Central memory CD8-positive, alpha-beta T cell (primary cell): ENCODE data around the gene TMEM266.
A peak's percentile ranks its signal among the peaks of the same experiment; 100 is the strongest.

Experiments used
- ATAC-seq: fragments of 150-1000 bp; cut with Tn5 transposase; replicated peaks from 2 replicates; pipeline ENCODE4 v1.10.0; 2022; ENCODE audit warnings: mild to moderate bottlenecking, moderate FRiP score, moderate number of reproducible peaks; ENCODE audit not compliant: poor library complexity, severe bottlenecking; ENCODE audit errors: extremely low read depth
- DNase-seq, 2 donors: peaks; one replicate each; pipeline ENCODE4 v3.0.0; 2021; ENCODE audit warnings: low spot score in 2 of 2
- H3K27ac Mint-ChIP-seq: one replicate; pipeline ENCODE4 v1.8.0; 2022; ENCODE audit warnings: low read depth, mild to moderate bottlenecking, moderate library complexity, mixed read lengths
- H3K27me3 Mint-ChIP-seq: one replicate; pipeline ENCODE4 v1.8.0; 2022; ENCODE audit warnings: mixed read lengths
- H3K36me3 Mint-ChIP-seq: one replicate; pipeline ENCODE4 v1.8.0; 2022; ENCODE audit warnings: mild to moderate bottlenecking, moderate library complexity, mixed read lengths; ENCODE audit not compliant: insufficient read depth
- H3K4me1 Mint-ChIP-seq: one replicate; pipeline ENCODE4 v1.8.0; 2022; ENCODE audit warnings: mixed read lengths
- H3K4me3 Mint-ChIP-seq: one replicate; pipeline ENCODE4 v1.8.0; 2022; ENCODE audit warnings: mild to moderate bottlenecking, moderate library complexity, mixed read lengths
- H3K9me3 Mint-ChIP-seq: one replicate; pipeline ENCODE4 v1.8.0; 2022; ENCODE audit warnings: mixed read lengths

Gene TMEM266

GRCh38 chr15:76147906-76148570 is 88.3 kb downstream of the TMEM266 start:
- Mint-ChIP-seq H3K27me3 (peaks cover 42% of the 10 kb centered on the region), H3K4me3 (no peak overlapping the region), H3K9me3 (no peaks in the 10 kb centered on the region), H3K4me1 (peaks cover 18% of the 10 kb centered on the region), H3K27ac (no peak overlapping the region), H3K36me3 (no peaks in the 10 kb centered on the region)
- peak; percentile 48 for ATAC-seq
- DNase-seq, result peak; percentile 44 to 59

DNA sequence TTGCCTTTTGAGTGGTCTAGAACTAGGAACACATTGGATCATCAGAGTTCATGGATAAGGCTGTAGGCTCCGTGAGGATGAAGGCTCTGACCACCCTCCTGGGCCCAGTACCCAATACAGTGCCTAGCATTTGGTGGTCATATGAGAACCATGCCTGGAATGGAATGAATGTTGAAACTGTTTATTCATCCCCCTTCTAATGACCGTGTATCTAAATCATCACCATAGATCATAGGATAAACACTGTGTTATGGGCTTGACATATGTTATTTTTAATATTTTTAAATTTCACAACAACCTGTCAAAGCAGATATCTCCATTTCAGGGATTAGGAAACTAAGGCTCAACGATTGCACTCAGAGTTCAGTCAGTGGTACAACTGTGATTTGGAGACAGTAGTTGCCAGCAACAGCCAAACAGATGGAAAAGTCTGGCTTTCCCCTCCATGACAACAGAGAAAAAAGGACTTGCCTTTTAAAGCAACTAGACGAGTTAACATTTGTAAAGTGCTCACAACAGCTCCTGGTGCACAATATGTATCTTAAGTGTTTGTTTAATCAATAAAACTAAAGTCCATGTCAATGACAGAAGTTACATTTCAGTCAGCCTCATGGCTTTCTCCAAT is 89.6 kb downstream of the TMEM266 start:
- H3K27ac Mint-ChIP-seq, result no peak overlapping the region
- no peaks in the 10 kb centered on the region for H3K36me3 Mint-ChIP-seq
- H3K4me1 Mint-ChIP-seq, result peaks cover 18% of the 10 kb centered on the region
- DNase-seq, result no peak
- H3K9me3 Mint-ChIP-seq, result no peaks in the 10 kb centered on the region
- peaks cover 28% of the 10 kb centered on the region for H3K27me3 Mint-ChIP-seq
- H3K4me3 Mint-ChIP-seq, result no peak overlapping the region
- ATAC-seq, result no peak

GRCh38 chr15:76150513-76150912 is 90.7 kb downstream of the TMEM266 start:
- Mint-ChIP-seq H3K4me1 (peaks cover 18% of the 10 kb centered on the region), H3K4me3 (no peak overlapping the region), H3K9me3 (no peaks in the 10 kb centered on the region), H3K27ac (peak overlapping the region; percentile 25), H3K27me3 (peaks cover 17% of the 10 kb centered on the region), H3K36me3 (no peaks in the 10 kb centered on the region)
- ATAC-seq (no peak), DNase-seq (no peak)

DNA sequence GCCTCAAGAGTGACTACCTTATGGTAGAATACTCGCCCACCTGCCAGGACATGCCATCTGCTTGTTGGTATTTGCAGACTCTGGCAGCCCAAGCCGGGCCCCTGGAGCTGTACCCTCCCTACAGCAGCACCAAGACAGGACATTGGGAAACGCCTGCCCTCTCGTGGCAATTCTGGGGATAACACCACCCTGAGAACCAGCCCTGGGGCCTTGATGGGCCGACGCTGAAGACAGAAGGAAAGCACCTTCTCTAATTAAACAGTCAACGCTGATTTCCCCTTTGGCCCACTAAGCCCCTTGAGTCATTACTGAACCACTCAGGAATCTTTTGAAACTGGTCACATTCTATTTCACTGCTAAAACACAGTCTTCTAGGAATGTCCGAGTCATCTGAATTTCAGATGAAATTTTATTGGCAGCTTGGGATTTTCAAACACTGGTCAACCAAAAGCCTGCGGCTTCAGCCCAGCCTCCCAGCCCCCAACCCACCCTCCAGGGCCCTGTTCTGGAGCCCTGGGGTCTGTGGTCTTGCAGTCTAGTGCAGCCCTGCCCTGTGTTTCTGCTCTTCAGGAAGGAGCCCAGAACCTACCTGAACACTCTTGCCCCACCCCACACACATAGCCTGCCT is 91.3 kb downstream of the TMEM266 start:
- DNase-seq, result peak; percentile 51 to 64
- Mint-ChIP-seq H3K9me3 (no peaks in the 10 kb centered on the region), H3K36me3 (no peaks in the 10 kb centered on the region), H3K27me3 (peaks cover 12% of the 10 kb centered on the region), H3K4me1 (peaks cover 18% of the 10 kb centered on the region), H3K4me3 (no peak overlapping the region), H3K27ac (peak overlapping the region; percentile 25)
- peak; percentile 90 for ATAC-seq

GRCh38 chr15:76151599-76151974 is 91.8 kb downstream of the TMEM266 start:
- Mint-ChIP-seq H3K9me3 (no peaks in the 10 kb centered on the region), H3K36me3 (no peaks in the 10 kb centered on the region)

DNA sequence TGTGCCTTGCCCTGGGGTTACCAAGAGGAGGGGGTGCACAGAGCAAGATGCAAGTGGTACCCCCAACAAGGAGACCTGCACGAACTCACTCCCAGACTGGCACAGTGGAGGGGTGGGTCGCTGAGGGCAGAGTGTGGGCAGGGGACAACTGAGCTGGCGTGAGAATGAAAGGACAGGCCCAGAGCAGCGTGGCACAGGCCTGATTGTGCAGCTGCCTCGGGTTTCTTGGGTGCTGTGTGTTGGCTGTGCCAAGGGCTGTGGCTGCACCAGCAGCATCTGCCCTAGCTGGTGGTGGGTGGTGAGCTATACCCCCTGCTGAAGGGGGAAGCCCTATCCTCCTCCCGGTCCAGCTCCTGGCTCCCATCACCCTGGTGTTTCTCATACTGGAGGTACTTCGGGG is 92.4 kb downstream of the TMEM266 start:
- no peak for ATAC-seq
- no peak for DNase-seq
- Mint-ChIP-seq H3K36me3 (no peaks in the 10 kb centered on the region), H3K9me3 (no peaks in the 10 kb centered on the region), H3K4me3 (no peak overlapping the region), H3K27ac (no peak overlapping the region), H3K4me1 (peaks cover 18% of the 10 kb centered on the region), H3K27me3 (peaks cover under 1% of the 10 kb centered on the region)

More at GRCh38 chr15:76151599-76151974, 91.8 kb downstream of the TMEM266 start:
- no peak for ATAC-seq
- Mint-ChIP-seq H3K27ac (no peak overlapping the region), H3K4me1 (peaks cover 18% of the 10 kb centered on the region), H3K4me3 (no peak overlapping the region), H3K27me3 (peaks cover 7% of the 10 kb centered on the region)
- no peak for DNase-seq

DNA sequence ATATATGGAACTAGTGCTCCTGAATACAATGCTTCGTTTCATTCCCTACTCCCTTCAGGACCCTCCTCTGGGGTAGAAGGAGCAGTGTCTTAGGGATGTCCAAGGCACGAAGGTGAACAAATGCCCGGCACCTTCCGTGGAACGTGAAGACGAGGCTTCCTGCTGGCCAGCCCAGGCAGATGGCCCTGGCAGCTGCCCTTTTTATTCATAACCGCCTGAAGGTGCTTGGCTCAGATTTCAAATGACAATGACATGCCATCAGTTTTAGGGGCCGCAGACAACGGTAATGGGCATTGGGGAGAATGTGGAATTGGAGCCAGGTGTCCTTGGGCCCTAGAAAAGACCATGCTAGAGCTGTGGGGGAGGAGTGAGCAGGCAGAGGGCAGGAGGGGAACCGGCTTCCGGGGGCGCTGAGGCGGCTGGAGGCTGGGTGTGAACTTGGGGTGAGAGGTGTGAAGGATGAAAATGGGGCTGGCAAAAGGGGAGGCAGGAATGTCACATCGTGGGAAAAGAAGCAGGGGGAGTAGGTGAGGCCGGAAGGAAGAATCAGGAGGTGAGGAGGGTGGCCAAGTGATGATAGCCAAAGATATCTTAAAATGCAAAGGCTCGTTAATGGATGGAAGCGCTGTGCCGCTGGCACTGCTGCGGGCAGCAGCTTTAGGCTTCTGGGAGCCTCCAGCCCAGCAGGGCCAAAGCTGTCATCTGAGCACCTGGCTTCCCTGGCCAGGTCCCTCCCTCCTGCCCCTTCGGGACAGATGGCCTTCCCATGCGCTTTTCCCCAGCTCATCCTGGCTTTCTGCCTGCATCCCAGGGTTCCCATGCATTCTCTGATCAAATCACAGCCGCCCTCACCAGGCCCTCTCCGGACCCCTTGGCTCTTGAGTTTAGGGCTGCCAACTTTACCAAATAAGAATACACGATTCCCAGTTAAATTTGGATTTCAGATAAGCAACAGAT is 93.7 kb downstream of the TMEM266 start:
- Mint-ChIP-seq H3K27ac (no peak overlapping the region), H3K9me3 (no peaks in the 10 kb centered on the region), H3K36me3 (no peaks in the 10 kb centered on the region), H3K4me1 (peaks cover 12% of the 10 kb centered on the region), H3K4me3 (no peak overlapping the region), H3K27me3 (no peaks in the 10 kb centered on the region)
- DNase-seq, result no peak
- ATAC-seq, result no peak

DNA sequence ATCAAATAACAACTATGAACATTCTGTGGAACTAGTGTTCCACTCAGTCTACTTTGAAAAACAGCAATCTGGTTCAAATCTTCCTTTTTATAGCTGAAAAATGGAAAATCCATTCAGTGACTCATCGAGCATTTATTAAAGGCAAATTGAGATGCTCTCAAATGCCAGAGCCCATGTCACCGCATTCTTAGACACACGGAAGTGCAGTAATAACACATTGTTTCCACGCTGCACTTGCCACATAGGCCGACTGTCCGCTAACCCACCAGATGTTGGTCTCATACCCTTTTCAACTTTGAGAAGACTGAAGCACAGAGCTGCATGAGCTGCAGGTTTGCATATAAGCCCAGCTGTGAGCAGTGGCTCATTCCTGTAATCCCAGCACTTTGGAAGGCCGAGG is 95.9 kb downstream of the TMEM266 start:
- peaks cover 14% of the 10 kb centered on the region for H3K4me1 Mint-ChIP-seq
- DNase-seq (no peak), ATAC-seq (no peak)
- no peaks in the 10 kb centered on the region for H3K9me3 Mint-ChIP-seq
- H3K4me3 Mint-ChIP-seq, result no peak overlapping the region
- no peaks in the 10 kb centered on the region for H3K36me3 Mint-ChIP-seq
- H3K27ac Mint-ChIP-seq, result no peak overlapping the region
- peaks cover 13% of the 10 kb centered on the region for H3K27me3 Mint-ChIP-seq

- peaks cover 5% of the 10 kb centered on the region for H3K4me1 Mint-ChIP-seq
- ATAC-seq (no peak), DNase-seq (no peak)
- peaks cover 17% of the 10 kb centered on the region for H3K27me3 Mint-ChIP-seq
- no peaks in the 10 kb centered on the region for H3K9me3 Mint-ChIP-seq
- no peak overlapping the region for H3K4me3 Mint-ChIP-seq
- no peaks in the 10 kb centered on the region for H3K36me3 Mint-ChIP-seq
- H3K27ac Mint-ChIP-seq, result no peak overlapping the region
These were observed 98.4 kb downstream of the TMEM266 start for GRCh38 chr15:76158226-76158625.

DNA sequence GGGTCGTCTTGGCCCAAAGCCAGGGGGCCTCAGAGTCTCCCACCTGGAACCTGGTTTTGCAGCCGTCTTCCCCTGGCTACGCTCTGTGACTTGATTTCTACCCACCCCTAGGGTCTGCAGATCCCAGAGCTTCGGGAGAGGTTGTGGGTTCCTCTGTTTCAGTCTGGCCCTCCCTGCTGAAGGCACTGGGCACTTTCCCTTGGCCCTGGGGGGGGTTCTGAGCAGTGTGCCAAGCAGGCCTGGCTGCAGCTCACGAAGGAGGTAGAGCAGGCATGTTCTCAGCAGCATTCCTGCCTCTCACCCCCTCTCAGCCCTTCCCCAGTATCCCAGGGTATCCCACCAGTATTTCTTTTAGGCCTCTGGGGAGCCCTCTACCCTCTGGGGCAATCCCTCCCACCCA is 99.0 kb downstream of the TMEM266 start:
- H3K36me3 Mint-ChIP-seq, result no peaks in the 10 kb centered on the region
- no peaks in the 10 kb centered on the region for H3K9me3 Mint-ChIP-seq
- no peak overlapping the region for H3K27ac Mint-ChIP-seq
- H3K4me3 Mint-ChIP-seq, result no peak overlapping the region
- peaks cover 17% of the 10 kb centered on the region for H3K27me3 Mint-ChIP-seq
- ATAC-seq (no peak), DNase-seq (no peak)
- peaks cover 5% of the 10 kb centered on the region for H3K4me1 Mint-ChIP-seq

DNA sequence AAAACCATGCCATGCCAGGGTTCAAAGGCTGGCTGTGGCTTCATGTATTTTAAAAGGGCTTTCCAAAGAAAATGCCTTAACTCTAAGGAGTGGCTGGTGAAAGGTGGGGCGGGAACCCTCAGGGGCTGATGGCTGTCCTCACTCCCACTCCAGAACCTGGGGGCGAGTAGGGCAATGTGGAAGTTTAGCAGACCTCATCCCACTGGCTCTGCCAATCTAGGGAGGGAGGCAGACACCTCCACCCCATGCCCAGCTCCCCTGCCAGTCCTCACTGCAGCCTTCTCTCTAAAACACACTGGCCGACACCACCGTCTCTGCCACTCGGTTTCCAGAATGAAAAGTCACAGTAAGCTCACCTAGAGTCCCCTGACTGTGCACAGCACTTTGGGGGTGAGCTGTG is 99.5 kb downstream of the TMEM266 start:
- no peak for DNase-seq

GRCh38 chr15:76160426-76161152 is 100.8 kb downstream of the TMEM266 start:
- Mint-ChIP-seq H3K4me3 (no peak overlapping the region), H3K27ac (no peak overlapping the region), H3K9me3 (no peaks in the 10 kb centered on the region), H3K36me3 (no peaks in the 10 kb centered on the region), H3K4me1 (peaks cover 5% of the 10 kb centered on the region), H3K27me3 (peaks cover 17% of the 10 kb centered on the region)
- DNase-seq, result no peak
- no peak for ATAC-seq

More for the DNA sequence above, 99.5 kb downstream of the TMEM266 start:
- Mint-ChIP-seq H3K27me3 (peaks cover 17% of the 10 kb centered on the region), H3K4me1 (peaks cover 5% of the 10 kb centered on the region), H3K27ac (no peak overlapping the region), H3K4me3 (no peak overlapping the region), H3K9me3 (no peaks in the 10 kb centered on the region), H3K36me3 (no peaks in the 10 kb centered on the region)
- ATAC-seq, result no peak
